GM12801 (cell line): Measurements from ENCODE around the gene KCNQ1OT1.

ENCODE experiments used
- TF ChIP-seq, protein P1 (sequence below): IDR thresholded peaks from one replicate; pipeline ENCODE4 v1.5.1; 2011; ENCODE audit warnings: control low read depth; ENCODE audit not compliant: insufficient read length; ENCODE audit errors: extremely low read depth

KCNQ1OT1 gene

DNA sequence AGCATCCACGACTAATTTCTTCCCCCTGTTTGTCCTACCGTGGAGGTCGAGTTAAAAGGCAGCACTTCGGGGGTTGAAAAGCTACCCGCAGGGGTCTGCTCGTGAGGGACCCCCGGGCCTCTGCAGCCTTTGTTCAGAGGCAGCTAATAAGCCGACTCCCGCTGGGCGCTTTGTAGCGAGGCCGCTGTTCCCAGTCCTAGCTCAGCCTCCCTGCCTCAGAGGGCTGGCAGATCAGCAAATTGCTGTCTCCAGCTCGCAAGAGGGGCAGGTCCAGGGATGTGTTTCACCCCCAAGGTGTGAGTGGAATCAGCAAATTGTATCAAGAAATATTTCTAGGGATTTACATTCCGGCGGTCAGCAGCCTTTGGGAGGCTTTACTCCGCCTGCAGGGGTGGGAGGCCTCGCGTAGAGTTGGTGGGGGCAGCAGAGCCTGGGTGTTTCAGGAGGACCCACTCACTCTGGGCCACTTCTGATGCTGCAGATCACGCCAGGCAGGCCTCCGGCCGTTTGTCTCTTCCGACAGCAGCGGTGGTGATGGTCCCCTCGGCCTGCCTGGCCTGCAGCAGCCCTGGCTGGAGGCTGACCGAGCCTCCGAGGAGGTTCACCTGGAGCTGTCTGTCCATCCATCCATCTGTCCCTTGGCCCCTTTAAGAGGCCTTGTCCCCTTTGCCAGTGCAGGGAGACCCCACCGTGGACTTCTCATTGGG lies 21.6 kb upstream of the KCNQ1OT1 start:
- TF ChIP-seq, protein P1, sequence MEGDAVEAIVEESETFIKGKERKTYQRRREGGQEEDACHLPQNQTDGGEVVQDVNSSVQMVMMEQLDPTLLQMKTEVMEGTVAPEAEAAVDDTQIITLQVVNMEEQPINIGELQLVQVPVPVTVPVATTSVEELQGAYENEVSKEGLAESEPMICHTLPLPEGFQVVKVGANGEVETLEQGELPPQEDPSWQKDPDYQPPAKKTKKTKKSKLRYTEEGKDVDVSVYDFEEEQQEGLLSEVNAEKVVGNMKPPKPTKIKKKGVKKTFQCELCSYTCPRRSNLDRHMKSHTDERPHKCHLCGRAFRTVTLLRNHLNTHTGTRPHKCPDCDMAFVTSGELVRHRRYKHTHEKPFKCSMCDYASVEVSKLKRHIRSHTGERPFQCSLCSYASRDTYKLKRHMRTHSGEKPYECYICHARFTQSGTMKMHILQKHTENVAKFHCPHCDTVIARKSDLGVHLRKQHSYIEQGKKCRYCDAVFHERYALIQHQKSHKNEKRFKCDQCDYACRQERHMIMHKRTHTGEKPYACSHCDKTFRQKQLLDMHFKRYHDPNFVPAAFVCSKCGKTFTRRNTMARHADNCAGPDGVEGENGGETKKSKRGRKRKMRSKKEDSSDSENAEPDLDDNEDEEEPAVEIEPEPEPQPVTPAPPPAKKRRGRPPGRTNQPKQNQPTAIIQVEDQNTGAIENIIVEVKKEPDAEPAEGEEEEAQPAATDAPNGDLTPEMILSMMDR = no peak

DNA sequence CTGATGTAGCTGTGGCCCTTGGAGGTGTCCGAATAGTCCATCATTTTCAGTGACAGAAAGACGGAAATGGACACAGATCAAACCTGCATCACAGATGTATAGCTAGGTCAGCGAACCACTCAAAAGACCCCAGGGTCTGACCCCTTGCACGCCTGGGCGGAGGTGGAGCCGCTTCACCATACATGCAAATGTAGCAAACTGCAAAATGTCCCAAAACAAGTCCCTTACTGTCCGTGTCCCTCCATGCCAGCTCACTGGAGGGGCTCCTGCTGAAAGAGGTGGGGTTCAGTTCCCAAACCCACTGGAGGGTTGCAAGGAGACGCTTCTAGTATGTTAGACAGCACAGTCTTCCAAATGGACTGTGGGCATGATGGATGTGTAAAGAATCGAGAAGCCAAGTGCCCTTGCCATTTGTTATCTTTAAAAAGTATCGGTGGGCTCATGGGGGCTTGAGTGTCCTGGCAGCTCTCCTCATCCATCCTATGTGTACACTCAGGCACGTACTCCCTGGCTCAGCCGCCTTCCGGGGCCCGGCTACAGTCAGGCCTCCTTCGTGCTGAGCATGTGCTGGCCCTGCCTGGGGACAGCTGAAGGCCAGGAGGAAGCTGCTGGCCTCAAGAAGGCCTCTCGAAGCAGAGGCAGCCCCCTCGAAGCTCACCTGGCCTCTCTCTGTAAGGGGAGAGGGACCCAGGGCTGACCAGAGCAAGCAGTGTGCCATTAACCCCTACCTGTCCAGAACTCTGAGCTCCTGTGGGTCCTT lies 20.2 kb upstream of the KCNQ1OT1 start:
- TF ChIP-seq, protein P1 = no peak

DNA sequence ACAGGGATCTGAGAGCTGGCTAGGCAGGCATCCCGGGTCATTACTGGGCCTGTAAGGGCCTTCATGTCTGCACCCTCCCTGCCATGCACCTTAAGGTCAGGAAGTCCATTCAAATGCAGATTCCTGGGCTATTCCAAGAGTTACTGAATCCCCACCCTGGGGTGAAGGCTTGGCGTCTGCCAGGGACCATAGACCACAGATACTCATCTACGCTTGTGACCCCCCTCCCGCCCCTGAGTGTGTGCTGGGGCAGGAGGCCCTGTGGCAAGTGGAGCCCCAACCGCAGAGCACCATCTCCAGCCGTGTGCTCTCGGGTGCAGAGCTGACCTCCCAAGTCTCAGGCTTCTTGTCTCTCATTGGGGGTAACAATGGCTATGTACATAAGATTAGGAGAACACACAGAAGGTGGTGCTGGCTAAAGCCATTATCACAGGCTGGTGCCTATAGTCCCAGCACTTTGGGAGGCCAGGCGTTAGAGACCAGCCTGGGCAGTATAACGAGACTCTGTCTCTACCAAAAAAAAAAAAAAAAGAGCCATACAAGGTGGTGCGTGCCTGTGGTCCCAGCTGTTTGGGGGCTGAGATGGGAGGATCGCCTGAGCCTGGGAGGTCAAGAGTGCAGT lies 19.1 kb upstream of the KCNQ1OT1 start:
- TF ChIP-seq, protein P1 = no peak

DNA sequence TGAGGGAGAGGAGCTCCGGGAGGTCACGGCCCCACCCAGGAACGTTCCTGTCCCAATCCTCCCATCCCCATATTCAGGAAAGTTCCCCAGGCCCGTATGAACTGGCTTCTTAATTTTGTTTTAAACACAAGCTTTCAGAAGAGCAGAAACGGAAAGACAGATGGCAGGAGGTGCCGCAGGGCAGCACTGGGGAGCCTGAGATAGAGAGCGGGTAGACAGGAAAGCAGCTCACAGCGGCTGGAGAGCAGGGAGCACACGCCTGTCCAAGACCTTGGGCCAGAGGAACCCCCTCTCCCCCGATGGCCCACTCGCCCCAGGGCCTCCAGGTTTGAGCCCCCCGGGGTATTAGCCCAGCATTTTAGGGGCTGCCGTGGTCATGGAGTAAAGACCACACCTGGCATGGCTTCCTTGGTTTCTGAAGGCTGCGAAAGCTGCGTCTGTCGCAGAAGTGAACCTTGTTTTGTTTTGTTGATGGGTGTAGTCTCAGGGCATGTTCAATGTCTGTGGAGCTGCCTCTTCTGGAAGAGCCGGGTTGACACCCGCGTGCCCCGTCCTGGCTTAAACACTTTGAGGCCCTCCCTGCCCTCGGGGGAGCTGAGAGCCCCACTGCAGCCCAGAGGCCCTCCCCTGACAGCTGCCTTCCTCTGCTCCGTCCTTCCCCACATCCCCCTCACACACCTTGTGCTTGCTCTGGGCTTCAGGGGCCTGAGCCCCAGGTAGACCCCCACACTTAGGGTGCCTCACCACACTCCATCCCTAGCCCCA lies 17.9 kb upstream of the KCNQ1OT1 start:
- TF ChIP-seq, protein P1 = no peak

DNA sequence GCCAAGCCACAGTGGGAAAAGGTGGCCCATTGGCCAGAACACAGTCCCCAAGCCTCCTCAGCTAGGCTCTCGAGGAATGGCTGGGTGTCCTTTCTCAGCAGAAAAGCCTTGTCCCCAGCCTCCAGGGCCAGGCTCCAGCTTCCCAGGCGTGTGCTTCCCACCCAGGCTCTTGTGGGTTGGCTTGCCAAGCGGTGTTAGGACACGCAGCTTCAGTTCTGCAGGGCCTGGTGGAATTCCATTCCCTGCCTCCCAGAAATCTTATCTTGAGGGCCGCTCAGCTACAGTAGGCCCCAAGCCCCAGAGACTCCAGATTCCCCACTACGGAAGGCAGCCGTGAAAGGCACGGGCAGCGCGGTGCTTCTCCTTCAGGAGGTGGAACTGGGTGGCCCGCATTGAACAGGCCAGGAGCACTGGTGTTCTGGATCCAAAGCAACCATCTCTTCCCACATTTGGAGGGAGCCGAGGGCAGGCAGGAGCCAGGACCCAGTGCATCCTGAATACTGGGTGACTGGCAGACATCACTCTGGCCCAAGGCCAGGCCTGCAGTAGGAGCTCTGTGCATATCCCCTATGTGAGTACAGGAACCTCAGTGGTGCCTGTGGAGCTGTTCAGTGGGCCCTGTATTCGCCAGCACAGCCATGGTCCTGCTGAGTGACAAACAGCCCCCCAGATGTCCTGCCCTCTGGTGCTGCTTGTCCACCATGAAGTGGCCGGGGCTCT lies 16.7 kb upstream of the KCNQ1OT1 start:
- TF ChIP-seq, protein P1 = no peak

DNA sequence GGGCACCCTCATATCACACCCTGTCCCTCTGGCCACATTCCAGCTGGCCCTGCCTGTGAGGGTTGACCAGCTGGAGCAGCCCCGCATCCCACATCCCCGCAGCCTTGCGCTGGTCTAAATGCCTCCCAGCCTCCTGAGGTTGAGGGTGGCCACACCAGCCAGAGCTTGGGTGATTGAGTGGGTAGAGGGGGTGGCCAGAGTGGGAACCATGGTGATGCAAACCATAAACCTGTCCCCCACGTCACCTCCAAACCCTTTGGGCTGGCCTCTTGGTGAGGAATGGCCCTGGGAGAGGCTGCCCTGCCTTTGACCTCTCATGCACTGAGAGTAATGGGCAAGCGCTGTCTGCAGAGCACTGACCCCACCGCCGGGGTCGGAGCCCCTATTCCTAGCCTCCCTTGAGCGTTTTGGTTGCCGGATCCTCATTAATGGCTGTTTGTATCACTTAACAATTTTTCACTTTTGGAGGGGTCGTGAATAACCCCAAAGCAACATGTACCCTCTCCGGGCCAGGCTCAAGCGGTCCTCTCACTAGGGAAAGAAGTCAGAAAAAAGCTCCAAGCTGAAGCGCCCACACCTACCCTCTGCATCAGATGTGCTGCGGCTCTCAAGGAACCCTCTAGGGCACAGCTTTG lies 16.0 kb upstream of the KCNQ1OT1 start:
- TF ChIP-seq, protein P1 = no peak
